Sigmoid colon (tissue), 4 donors: ENCODE data around the gene FCHO1.

Experiments used
- EP300 ChIP-seq, 4 donors: sonication (generic); formaldehyde crosslinking; IDR thresholded peaks; one replicate each; pipeline ENCODE4 v1.6.1; 2017; ENCODE audit warnings: antibody characterized with exemption in 4 of 4
- POLR2A ChIP-seq, 2 donors: fragments of 450-650 bp; IDR thresholded peaks; one replicate each; pipeline ENCODE4 v1.6.1; 2016; ENCODE audit warnings: antibody characterized with exemption in 2 of 2, mild to moderate bottlenecking in 2 of 2, moderate library complexity in 2 of 2
- POLR2AphosphoS5 ChIP-seq, 4 donors: sonication (generic); formaldehyde crosslinking; IDR thresholded peaks; one replicate each; pipeline ENCODE4 v1.6.1; 2017; ENCODE audit warnings: antibody characterized with exemption in 4 of 4
- TF ChIP-seq, protein P1 (sequence below), 4 experiments: fragments of 450-650 bp in 3 of 4; fragments of 200-600 bp in 1 of 4; IDR thresholded peaks; one replicate each; pipeline ENCODE4 v1.5.1; 2016 to 2019; ENCODE audit warnings: antibody characterized with exemption in 4 of 4, mild to moderate bottlenecking in 3 of 4, moderate library complexity in 2 of 4

DNA sequence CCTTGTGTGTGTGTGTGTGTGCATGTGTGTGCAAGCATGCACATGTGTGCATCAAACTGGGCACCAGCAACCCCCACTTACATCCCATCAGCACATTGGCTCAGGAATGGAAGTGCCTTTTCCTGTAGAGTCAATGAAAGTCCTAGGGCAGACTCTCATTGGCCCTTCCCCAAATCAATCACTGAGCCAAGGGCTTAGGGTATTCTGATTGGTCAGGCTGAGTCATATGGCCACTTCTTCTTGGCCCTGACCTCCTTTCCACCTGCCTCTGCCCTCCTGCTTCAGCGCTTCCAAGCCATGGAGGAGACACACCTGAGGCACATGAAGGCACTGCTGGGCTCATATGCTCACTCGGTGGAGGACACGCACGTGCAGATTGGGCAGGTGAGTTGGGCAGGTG is 20.9 kb downstream of the FCHO1 start:
- TF ChIP-seq, protein P1, sequence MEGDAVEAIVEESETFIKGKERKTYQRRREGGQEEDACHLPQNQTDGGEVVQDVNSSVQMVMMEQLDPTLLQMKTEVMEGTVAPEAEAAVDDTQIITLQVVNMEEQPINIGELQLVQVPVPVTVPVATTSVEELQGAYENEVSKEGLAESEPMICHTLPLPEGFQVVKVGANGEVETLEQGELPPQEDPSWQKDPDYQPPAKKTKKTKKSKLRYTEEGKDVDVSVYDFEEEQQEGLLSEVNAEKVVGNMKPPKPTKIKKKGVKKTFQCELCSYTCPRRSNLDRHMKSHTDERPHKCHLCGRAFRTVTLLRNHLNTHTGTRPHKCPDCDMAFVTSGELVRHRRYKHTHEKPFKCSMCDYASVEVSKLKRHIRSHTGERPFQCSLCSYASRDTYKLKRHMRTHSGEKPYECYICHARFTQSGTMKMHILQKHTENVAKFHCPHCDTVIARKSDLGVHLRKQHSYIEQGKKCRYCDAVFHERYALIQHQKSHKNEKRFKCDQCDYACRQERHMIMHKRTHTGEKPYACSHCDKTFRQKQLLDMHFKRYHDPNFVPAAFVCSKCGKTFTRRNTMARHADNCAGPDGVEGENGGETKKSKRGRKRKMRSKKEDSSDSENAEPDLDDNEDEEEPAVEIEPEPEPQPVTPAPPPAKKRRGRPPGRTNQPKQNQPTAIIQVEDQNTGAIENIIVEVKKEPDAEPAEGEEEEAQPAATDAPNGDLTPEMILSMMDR (IDR thresholded peaks at IDR 0.05): no peak
- no peak for TF ChIP-seq POLR2A (IDR thresholded peaks at IDR 0.05)
- no peak for TF ChIP-seq EP300 (IDR thresholded peaks at IDR 0.05)
- TF ChIP-seq POLR2AphosphoS5 (IDR thresholded peaks at IDR 0.05): no peak
